ENCODE data around the gene TDO2.

Gene TDO2

GRCh38 chr4:155954939-155955338, 51.4 kb downstream of the TDO2 start:
- no peak overlapping the region for H3K9ac ChIP-seq (ENCODE audit: low read length)
- H3K4me3 ChIP-seq (ENCODE audit: low read length), result no peak overlapping the region
- H3K27me3 ChIP-seq (replicated peaks; ENCODE audit: control insufficient read depth, insufficient read depth, low read length), result no peaks in the 10 kb centered on the region
- no peaks in the 10 kb centered on the region for H3K9me3 ChIP-seq (ENCODE audit: control insufficient read depth, low read length)
- no peak for DNase-seq (ENCODE audit: low read depth)
- peaks cover 8% of the 10 kb centered on the region for H3K4me1 ChIP-seq (ENCODE audit: control insufficient read depth, insufficient read depth, low read length)
- H3K36me3 ChIP-seq (ENCODE audit: control insufficient read depth, insufficient read depth, low read length, severe bottlenecking), result no peaks in the 10 kb centered on the region

GRCh38 chr4:155956461-155956860, 53.0 kb downstream of the TDO2 start:
- Histone ChIP-seq H3K4me3 (ENCODE audit: low read length) (no peak overlapping the region), H3K9me3 (ENCODE audit: control insufficient read depth, low read length) (no peaks in the 10 kb centered on the region), H3K4me1 (ENCODE audit: control insufficient read depth, insufficient read depth, low read length) (peaks cover 8% of the 10 kb centered on the region), H3K9ac (ENCODE audit: low read length) (no peak overlapping the region), H3K27me3 (replicated peaks; ENCODE audit: control insufficient read depth, insufficient read depth, low read length) (no peaks in the 10 kb centered on the region), H3K36me3 (ENCODE audit: control insufficient read depth, insufficient read depth, low read length, severe bottlenecking) (no peaks in the 10 kb centered on the region)
- no peak for DNase-seq (ENCODE audit: low read depth)

GRCh38 chr4:155959417-155959816, 55.9 kb downstream of the TDO2 start:
- no peaks in the 10 kb centered on the region for H3K9me3 ChIP-seq (ENCODE audit: control insufficient read depth, low read length)
- H3K4me3 ChIP-seq (ENCODE audit: low read length), result no peak overlapping the region
- no peak overlapping the region for H3K9ac ChIP-seq (ENCODE audit: low read length)
- H3K36me3 ChIP-seq (ENCODE audit: control insufficient read depth, insufficient read depth, low read length, severe bottlenecking), result no peaks in the 10 kb centered on the region
- no peaks in the 10 kb centered on the region for H3K27me3 ChIP-seq (replicated peaks; ENCODE audit: control insufficient read depth, insufficient read depth, low read length)
- H3K4me1 ChIP-seq (ENCODE audit: control insufficient read depth, insufficient read depth, low read length), result peaks cover 2% of the 10 kb centered on the region
- no peak for DNase-seq (ENCODE audit: low read depth)

GRCh38 chr4:155960522-155960921, 57.0 kb downstream of the TDO2 start:
- Histone ChIP-seq H3K9me3 (ENCODE audit: control insufficient read depth, low read length) (no peaks in the 10 kb centered on the region), H3K9ac (ENCODE audit: low read length) (no peak overlapping the region), H3K4me3 (ENCODE audit: low read length) (no peak overlapping the region), H3K27me3 (replicated peaks; ENCODE audit: control insufficient read depth, insufficient read depth, low read length) (no peaks in the 10 kb centered on the region), H3K36me3 (ENCODE audit: control insufficient read depth, insufficient read depth, low read length, severe bottlenecking) (no peaks in the 10 kb centered on the region), H3K4me1 (ENCODE audit: control insufficient read depth, insufficient read depth, low read length) (peaks cover 5% of the 10 kb centered on the region)
- no peak for DNase-seq (ENCODE audit: low read depth)

- Histone ChIP-seq H3K4me1 (ENCODE audit: control insufficient read depth, insufficient read depth, low read length) (peaks cover 5% of the 10 kb centered on the region), H3K27me3 (replicated peaks; ENCODE audit: control insufficient read depth, insufficient read depth, low read length) (no peaks in the 10 kb centered on the region), H3K36me3 (ENCODE audit: control insufficient read depth, insufficient read depth, low read length, severe bottlenecking) (no peaks in the 10 kb centered on the region), H3K9ac (ENCODE audit: low read length) (no peak overlapping the region), H3K9me3 (ENCODE audit: control insufficient read depth, low read length) (no peaks in the 10 kb centered on the region), H3K4me3 (ENCODE audit: low read length) (no peak overlapping the region)
- no peak for DNase-seq (ENCODE audit: low read depth)
Measured at GRCh38 chr4:155961575-155961974, 58.1 kb downstream of the TDO2 start.

- H3K9me3 ChIP-seq (ENCODE audit: control insufficient read depth, low read length), result no peaks in the 10 kb centered on the region
- no peak overlapping the region for H3K9ac ChIP-seq (ENCODE audit: low read length)
- no peaks in the 10 kb centered on the region for H3K36me3 ChIP-seq (ENCODE audit: control insufficient read depth, insufficient read depth, low read length, severe bottlenecking)
- no peak overlapping the region for H3K4me3 ChIP-seq (ENCODE audit: low read length)
- DNase-seq (ENCODE audit: low read depth), result no peak
- H3K4me1 ChIP-seq (ENCODE audit: control insufficient read depth, insufficient read depth, low read length), result peaks cover 14% of the 10 kb centered on the region
- no peaks in the 10 kb centered on the region for H3K27me3 ChIP-seq (replicated peaks; ENCODE audit: control insufficient read depth, insufficient read depth, low read length)
Measured at GRCh38 chr4:155962767-155963166, 59.3 kb downstream of the TDO2 start.

- Histone ChIP-seq H3K4me3 (ENCODE audit: low read length) (no peak overlapping the region), H3K4me1 (ENCODE audit: control insufficient read depth, insufficient read depth, low read length) (peaks cover 14% of the 10 kb centered on the region)
Measured at GRCh38 chr4:155964016-155964891, 60.8 kb downstream of the TDO2 start.

GRCh38 chr4:155966171-155966570, 62.7 kb downstream of the TDO2 start:
- Histone ChIP-seq H3K4me3 (ENCODE audit: low read length) (no peak overlapping the region), H3K36me3 (ENCODE audit: control insufficient read depth, insufficient read depth, low read length, severe bottlenecking) (no peaks in the 10 kb centered on the region), H3K9ac (ENCODE audit: low read length) (no peak overlapping the region), H3K4me1 (ENCODE audit: control insufficient read depth, insufficient read depth, low read length) (peaks cover 14% of the 10 kb centered on the region), H3K27me3 (replicated peaks; ENCODE audit: control insufficient read depth, insufficient read depth, low read length) (no peaks in the 10 kb centered on the region), H3K9me3 (ENCODE audit: control insufficient read depth, low read length) (no peaks in the 10 kb centered on the region)
- no peak for DNase-seq (ENCODE audit: low read depth)

More at GRCh38 chr4:155964016-155964891, 60.8 kb downstream of the TDO2 start:
- Histone ChIP-seq H3K27me3 (replicated peaks; ENCODE audit: control insufficient read depth, insufficient read depth, low read length) (no peaks in the 10 kb centered on the region), H3K9me3 (ENCODE audit: control insufficient read depth, low read length) (no peaks in the 10 kb centered on the region), H3K9ac (ENCODE audit: low read length) (no peak overlapping the region), H3K36me3 (ENCODE audit: control insufficient read depth, insufficient read depth, low read length, severe bottlenecking) (no peaks in the 10 kb centered on the region)
- DNase-seq (ENCODE audit: low read depth), result no peak

- no peak overlapping the region for H3K4me3 ChIP-seq (ENCODE audit: low read length)
Measured at GRCh38 chr4:155966731-155967395, 63.4 kb downstream of the TDO2 start.

More at GRCh38 chr4:155966731-155967395, 63.4 kb downstream of the TDO2 start:
- H3K27me3 ChIP-seq (replicated peaks; ENCODE audit: control insufficient read depth, insufficient read depth, low read length), result no peaks in the 10 kb centered on the region
- peak; percentile 30 for DNase-seq (ENCODE audit: low read depth)
- H3K9me3 ChIP-seq (ENCODE audit: control insufficient read depth, low read length), result no peaks in the 10 kb centered on the region
- no peaks in the 10 kb centered on the region for H3K36me3 ChIP-seq (ENCODE audit: control insufficient read depth, insufficient read depth, low read length, severe bottlenecking)
- H3K4me1 ChIP-seq (ENCODE audit: control insufficient read depth, insufficient read depth, low read length), result peaks cover 16% of the 10 kb centered on the region
- H3K9ac ChIP-seq (ENCODE audit: low read length), result no peak overlapping the region

All from adipocyte (in vitro differentiated cells).